Tongue (tissue), 2 donors: ENCODE data around the gene CC2D2B. TPM values are rescaled to one million over a fixed set of nuclear protein-coding genes. Genes with fewer than 3 reads are reported as not detected.
"Not testable (repeated sequence)": the region's sequence is repeated elsewhere in the genome, so short reads cannot be mapped to it uniquely, and the experiment has no call there.

Source experiments
- DNase-seq: peaks from one replicate; pipeline ENCODE4 v3.0.0-alpha.2; 2015
- total RNA-seq: library from RNA; depleted of rRNA; stranded (reverse); fragments of >200 nt; gene quantifications from one replicate; pipeline ENCODE4 v1.2.3, GENCODE V29; 2014

Gene CC2D2B
- 2.2 TPM for total RNA-seq

DNA sequence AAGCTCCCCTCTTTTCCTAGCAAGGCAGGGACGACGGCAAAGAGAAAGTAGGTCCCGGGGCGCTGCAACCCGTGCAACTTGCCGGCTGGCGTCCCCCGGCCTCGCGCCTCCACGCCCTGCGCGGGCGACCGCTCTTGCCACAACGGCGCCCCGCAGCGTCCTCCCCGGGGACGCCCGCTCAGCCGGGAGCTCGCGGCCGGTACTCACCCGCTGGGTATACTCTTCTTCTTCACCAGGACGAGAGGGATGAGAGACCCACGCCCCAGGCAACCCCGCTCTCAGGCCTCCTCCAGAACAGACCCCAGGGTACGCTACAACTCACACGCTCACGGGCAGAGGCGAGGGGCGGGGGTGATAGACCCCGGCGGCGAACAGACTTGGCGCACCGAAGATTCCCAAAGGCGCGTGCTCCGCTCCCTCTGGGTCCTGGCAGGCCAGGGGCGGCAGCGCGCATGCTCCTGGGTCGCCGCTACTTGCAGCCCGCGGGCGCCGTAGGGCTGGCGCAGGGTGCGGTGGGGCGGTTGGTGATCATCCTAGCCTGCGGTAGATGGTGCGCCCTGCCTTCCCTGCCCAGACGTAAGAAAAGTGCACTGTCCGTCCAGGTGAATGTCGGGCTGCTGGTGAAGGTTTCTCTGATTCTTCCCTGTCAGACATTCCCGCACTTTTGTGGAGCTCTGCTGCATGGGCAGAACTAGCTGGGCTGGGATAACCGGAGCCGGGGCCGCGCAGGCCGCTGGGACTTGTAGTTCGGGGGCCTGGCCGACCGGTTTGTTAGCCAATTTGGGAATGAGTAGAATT, at the start of gene CC2D2B:
CC2D2B (plus strand) TSS at position 520 of the 798 bp plus-strand sequence. CDS start 3,349 bp downstream, outside the sequence.
- peak; percentile 88 for DNase-seq

GRCh38 chr10:95860166-95860940, 47.4 kb upstream of the CC2D2B start:
- DNase-seq, result no peak

- no peak for DNase-seq
Observed at GRCh38 chr10:95861386-95861785, 46.4 kb upstream of the CC2D2B start.

GRCh38 chr10:95864906-95865813, 42.6 kb upstream of the CC2D2B start:
- DNase-seq, result peak; percentile 55

GRCh38 chr10:95865814-95866466, 41.8 kb upstream of the CC2D2B start:
- no peak for DNase-seq

GRCh38 chr10:95866467-95866842, 41.3 kb upstream of the CC2D2B start:
- no peak for DNase-seq

DNA sequence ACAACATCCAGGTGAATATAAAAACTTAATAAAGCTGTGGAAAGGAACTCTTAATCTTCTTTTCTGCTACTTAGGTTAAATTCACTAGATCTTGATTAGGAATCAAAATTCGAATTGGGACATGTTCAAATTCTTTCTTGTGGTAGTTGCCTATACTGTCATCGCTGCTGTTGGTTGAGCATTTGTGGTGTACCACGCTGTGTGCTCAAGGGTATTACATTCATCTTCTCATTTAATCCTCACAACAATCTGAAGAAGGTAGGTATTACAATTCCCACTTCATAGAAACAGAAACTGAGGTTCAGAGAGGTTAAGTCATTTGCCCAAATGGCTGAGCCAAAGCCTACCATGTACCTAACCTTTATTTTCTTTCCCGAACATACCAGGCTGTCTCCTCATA, 39.9 kb upstream of the CC2D2B start:
- DNase-seq, result no peak

- DNase-seq, result no peak
Observed at GRCh38 chr10:95872158-95872711, 35.5 kb upstream of the CC2D2B start.

DNA sequence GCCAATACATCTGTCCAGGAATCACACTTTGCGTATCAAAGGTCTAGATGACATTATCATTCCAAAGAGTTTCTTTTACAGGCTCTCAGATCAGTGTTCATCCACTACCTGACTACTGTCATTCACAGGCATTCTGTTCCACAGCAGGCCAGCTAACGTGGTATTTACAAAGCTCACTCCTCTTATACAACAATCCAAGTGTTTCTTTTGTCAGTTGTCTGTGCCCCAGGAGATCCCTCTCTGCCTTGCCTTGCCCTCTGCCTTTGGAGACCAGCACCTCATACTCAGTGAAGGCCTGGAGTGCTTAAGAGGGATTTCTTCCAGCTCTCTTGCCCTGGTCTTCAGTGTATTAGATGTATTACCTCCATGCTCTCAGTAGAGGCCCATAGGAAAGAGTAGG, 34.6 kb upstream of the CC2D2B start:
- no peak for DNase-seq

DNA sequence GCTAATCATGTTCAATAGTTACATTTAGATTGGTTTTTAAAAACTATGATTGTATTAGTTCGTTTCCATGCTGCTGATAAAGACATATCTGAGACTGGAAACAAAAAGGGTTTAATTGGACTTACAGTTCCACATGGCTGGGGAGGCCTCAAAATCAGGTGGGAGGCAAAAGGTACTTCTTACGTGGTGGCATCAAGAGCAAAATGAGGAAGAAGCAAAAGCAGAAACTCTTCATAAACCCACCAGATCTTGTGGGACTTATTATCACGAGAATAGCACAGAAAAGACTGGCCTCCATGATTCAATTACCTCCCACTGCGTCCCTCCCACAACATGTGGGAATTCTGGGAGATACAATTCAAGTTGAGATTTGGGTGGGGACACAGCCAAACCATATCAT, 34.1 kb upstream of the CC2D2B start:
- no peak for DNase-seq

- DNase-seq, result not testable (repeated sequence)
Observed at GRCh38 chr10:95874783-95875182, 33.0 kb upstream of the CC2D2B start.

DNA sequence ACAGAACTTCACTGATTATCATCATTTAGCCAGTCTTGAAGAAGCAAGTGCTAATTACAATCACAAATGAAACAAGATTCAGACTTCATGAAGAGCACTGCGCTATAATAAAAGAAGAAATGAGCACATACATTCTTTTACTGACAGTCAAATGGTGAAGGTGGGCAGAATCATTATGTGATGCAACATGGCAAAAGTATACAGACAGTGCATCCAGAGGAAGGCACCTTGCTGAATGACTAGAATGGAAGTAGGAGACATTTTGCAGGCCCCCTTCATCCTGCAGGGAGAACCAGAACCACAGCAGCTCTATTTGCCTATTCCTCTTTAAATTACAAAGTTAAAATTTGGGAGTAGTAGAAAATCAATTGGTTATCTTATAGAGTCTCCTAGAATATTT, 31.0 kb upstream of the CC2D2B start:
- no peak for DNase-seq

DNA sequence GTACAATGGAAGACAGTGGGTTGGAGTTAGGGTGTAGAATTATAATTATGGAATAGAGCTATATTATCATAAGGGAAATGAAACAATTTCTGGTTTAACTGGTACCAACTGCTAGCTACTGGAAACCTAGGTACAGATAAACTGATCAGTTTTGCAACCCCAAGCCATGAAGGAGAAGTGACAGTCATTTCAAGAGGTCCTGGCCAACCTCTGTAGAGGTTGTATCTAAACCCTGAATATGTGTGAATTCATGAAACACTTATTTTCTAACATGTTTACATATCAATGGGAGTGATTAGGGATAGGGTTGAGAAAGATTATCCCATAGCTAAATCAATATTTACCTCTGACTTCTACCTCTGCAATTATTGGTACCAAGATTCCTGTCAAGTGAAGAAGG, 29.9 kb upstream of the CC2D2B start:
- DNase-seq, result no peak

DNA sequence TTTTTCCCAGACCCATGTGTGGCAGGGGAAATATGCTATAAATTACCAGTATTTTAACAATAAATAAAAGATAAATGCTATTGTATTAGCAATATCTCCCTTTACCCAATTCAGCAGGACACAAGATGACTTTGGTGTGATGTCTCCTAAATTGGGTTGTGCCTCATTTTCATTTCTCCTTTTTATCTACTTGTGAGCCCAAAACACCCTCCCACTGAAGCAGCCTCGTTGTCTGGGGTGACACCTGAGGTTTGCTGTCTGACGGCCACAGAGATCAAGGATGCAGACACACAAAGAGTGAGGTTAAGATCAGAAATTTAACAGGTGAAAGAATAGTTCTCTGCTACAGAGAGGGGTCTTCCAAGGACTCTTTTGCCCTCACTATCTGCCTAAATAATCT, 27.1 kb upstream of the CC2D2B start:
- DNase-seq, result no peak

- no peak for DNase-seq
Observed at GRCh38 chr10:95881316-95881715, 26.5 kb upstream of the CC2D2B start.

DNA sequence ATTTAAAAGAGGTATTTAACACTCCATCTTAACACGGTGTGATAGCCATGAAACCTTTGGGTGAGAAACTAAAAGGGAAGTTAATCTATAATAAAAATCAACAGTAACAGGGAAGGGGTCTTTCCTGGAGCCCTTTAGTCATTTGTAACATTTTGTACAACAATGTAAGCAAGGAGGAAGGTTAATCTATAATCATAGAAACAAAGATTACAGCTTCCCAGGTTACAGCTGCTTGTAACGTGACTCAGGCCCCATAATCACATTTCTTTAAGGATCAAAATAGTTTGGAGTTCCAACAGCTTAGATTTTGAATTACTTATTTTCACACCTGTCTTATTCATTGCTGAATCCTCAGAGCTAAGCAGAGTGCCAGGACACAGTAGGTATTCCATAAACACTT, 17.9 kb upstream of the CC2D2B start:
- DNase-seq, result no peak

GRCh38 chr10:95896071-95896850, 11.5 kb upstream of the CC2D2B start:
- no peak for DNase-seq

GRCh38 chr10:95905897-95906580, 1.7 kb upstream of the CC2D2B start:
- not testable (repeated sequence) for DNase-seq

DNA sequence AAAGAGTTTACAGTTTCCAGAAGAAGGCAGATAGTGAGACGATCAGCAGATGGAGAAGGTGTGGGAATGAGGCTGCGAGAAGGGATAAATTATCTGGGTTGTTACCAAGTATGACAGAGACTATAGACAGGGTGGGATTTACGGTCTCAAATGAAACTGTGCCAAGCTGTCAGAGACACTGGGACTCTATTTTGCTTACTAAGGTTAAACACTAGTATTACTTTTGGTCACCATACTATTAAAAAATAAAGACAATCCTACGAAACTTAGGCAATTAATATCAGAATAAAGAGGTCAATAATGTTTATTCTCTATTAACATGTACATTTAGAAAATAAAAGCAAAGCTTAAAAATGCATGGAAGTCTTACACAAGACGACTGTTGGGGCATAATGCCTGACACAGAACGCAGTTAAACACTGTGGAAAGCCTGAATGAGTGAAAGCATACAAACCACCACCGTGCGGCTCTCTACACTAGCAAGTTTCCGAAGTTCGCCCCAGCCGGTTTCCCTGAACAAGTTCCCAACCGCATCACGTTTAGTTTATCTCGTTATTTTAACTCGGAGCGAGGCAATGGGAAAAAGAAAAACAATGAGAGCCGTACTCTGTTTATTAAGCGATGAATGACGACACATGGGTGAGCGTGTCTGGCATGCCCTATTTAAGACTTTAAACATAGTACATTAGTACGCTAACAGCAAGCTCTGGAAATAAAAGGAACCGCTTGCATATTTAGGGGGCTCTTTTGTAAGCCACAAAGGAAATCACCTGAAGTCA, 909 bp upstream of the CC2D2B start:
- peak; percentile 70 for DNase-seq
